Stimulated activated CD4-positive, alpha-beta T cell treated with anti-CD3 and anti-CD28 coated beads, TNF-alpha, amount 100 ng/mL, for 48 hours (primary cell): ENCODE data around the gene ACTL8.
"Not testable (repeated sequence)": the region's sequence is repeated elsewhere in the genome, so short reads cannot be mapped to it uniquely, and the experiment has no call there.

Source experiments
- DNase-seq, 3 donors: peaks; one replicate each; pipeline ENCODE4 v3.0.0-alpha.2; 2020; ENCODE audit warnings: low read depth in 3 of 3

The ACTL8 gene

GRCh38 chr1:17735793-17736192, 19.3 kb upstream of the ACTL8 start:
- DNase-seq: no peak

DNA sequence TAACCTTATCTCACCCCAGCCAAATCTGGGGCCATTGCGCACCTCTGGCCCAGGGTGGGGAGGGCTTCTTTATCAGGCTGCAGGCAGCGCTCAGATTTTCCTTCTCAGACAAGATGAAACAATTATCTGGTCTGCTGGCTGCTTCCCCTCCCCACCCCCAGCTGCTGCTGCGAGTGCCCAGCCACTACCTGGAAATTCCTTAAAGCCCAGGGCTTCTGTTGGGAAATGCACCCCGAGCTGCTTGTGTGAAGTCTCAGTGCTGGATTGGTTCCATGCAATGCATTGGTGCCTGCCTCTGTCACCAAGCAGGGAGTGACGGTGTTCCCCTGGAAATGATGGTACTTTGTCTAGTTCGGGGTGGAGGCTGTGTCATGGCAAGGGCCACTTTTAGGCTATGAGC, 18.5 kb upstream of the ACTL8 start:
- DNase-seq: no peak

- no peak for DNase-seq
Measured at GRCh38 chr1:17739050-17739449, 16.1 kb upstream of the ACTL8 start.

GRCh38 chr1:17741052-17741451, 14.1 kb upstream of the ACTL8 start:
- DNase-seq: no peak

DNA sequence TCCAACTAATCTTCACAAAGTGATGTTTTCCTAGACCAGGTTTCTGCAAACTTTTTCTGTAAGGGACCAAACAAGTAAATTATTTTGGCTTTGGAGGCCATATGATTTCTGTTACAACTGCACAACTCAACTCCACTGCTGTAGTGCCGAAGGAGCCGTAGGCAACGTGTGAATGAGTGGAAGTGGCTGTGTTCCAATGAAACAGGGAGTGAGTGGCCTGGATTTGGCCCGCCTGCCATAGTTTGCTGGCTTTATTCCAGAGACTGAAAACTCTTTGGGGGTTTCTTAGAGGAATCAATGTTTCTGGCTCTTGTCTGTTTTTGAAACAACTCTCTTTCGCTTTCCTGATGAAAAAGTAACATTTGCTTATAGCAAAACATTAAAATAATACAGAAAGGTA, 12.6 kb upstream of the ACTL8 start:
- DNase-seq: no peak

DNA sequence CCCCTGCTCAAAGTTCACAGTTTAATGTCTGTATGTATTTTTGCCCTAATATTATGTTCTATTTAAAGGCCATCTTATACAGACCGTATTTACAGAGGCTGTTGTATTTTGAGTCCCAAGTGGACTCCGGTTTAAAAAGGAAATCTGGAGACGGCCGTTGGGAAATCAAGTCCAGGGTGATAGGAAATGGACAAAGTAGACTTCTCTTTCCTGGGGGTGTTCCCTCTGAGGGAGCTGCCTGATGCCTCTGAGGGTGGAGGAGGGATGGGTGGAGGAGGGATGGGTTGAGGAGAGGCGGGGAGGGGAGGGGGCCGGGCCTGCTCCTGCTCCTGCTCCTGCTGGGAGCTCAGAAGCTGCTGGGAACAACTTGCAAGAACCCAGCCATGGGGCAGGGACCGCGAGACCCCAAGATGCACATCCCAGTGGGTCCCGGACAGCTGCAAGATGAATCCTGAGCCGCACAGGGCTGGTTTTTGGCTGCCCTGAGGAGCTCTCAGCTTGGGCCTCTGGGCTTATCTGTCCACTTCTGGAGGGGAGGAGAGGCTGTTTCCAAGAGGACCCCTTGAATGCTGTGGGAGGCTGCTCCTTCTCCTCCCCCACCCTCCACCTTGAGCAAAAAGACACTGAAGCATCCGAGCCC, 12.0 kb upstream of the ACTL8 start:
- DNase-seq: no peak

DNA sequence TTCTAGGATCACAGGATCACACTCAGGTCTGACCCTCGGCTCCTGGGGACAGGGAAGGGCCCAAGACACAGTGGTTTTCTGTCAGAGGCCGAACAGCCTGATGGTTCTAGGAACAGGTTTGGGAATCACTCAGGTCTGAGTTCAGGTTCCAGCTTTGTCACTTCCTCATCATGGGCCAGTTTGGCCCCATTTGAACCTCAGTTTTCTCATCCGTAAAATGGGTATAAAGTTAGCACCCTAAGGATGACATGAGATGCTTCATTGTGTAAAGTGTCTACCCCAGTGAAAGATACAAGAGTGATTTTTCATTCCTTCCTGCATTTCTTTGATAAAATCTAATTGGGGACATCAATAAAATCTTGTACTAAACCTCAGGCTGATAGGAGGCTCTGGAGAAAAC, 11.2 kb upstream of the ACTL8 start:
- DNase-seq: no peak

GRCh38 chr1:17744666-17745478, 10.3 kb upstream of the ACTL8 start:
- DNase-seq: no peak

DNA sequence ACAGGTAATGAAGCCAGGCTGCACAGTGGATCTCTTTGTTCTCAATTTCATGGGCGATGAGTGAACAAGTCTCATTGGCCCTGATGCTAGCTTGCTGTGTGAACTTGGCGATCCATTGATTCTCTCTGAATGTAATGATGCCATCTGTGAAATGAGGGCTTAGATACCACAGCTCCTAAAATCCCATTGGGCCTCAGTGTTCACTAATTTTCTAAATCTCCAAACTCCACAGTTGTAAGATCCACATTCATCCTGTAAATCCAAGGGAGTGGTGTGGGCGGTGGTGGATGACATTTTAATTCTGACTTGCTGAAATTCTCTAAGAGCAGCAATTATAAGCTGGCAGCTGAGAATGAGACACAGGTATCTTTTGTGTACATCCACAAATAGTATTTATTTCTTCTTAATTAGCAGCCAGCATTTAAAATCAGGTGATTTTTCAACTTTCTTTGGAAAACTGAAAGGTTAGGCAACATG, 9.6 kb upstream of the ACTL8 start:
- no peak for DNase-seq

- not testable (repeated sequence) for DNase-seq
Measured at GRCh38 chr1:17746281-17746680, 8.9 kb upstream of the ACTL8 start.

DNA sequence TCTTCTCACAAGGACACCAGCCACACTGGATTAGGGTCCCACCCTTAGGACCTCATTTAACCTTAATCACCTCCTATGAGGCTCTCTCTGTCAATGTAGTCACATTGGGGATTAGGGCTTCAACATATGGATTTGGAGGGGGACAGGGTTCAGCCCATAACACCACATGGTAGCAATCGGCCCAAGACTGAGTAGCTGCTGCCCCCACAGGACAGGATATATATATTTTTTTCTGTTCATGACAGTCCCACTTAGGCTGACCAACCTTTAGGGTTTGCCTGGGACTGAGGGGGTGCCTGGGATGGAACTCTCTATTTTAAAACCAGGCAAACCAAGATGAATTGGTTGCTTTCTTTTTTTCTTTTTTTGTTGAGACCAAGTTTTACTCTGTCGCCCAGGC, 8.2 kb upstream of the ACTL8 start:
- no peak for DNase-seq

GRCh38 chr1:17750333-17750732, 4.8 kb upstream of the ACTL8 start:
- DNase-seq: no peak

DNA sequence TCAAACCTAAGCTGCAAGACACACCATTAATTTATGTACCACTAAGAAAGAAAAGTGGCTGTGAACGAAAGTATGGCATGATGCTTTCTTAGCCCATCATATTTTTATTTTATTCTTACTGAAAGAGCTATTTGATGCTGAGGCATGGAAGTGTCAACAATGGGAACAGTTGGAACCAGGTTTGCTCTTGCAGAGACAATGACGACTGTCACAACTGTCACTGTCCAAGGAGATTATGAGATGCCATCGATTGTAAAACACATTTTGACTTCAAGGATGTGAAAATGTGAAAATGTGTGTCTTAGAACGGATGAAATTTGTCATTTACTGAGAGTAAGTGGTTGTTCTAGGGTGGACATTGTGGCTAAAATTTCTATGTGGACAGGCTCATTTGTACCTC, 2.8 kb upstream of the ACTL8 start:
- DNase-seq: no peak

- no peak for DNase-seq
Measured at GRCh38 chr1:17757426-17757825, 2.3 kb downstream of the ACTL8 start.

- DNase-seq: no peak
Measured at GRCh38 chr1:17759114-17759513, 4.0 kb downstream of the ACTL8 start.

- DNase-seq: no peak
Measured at GRCh38 chr1:17762313-17762712, 7.2 kb downstream of the ACTL8 start.

GRCh38 chr1:17763417-17763816, 8.3 kb downstream of the ACTL8 start:
- no peak for DNase-seq

- no peak for DNase-seq
Measured at GRCh38 chr1:17763995-17764394, 8.9 kb downstream of the ACTL8 start.

DNA sequence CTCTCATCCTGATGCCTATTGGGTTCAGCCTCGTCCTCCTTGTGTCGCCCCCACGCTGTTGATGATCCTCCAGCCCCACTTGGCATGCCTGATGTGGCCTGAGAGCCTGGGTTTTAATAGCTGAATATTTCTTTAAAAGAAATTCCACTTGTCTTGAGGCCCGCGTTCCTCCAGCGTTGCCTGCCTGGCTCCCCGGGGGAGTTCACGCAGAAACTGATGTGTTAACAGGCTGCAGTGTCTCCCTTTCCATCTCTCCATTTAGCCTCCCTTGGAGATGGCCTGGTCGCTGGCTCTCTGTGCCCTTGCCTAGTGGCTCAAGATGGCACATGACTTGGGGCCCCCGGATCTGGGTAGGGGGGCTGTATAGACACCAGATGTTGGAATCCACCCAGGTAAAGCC, 9.5 kb downstream of the ACTL8 start:
- no peak for DNase-seq

GRCh38 chr1:17765444-17766411, 10.6 kb downstream of the ACTL8 start:
- DNase-seq: no peak

GRCh38 chr1:17768651-17769241, 13.6 kb downstream of the ACTL8 start:
- no peak for DNase-seq

GRCh38 chr1:17770983-17771382, 15.8 kb downstream of the ACTL8 start:
- no peak for DNase-seq
